GM21447 (cell line): ENCODE measurements around the gene ABCF2.

ENCODE experiments used
- ATAC-seq: cut with Tn5 transposase; IDR thresholded peaks from one replicate; pipeline ENCODE4 v1.9.1; 2021; ENCODE audit not compliant: unreplicated experiment

Gene ABCF2

DNA sequence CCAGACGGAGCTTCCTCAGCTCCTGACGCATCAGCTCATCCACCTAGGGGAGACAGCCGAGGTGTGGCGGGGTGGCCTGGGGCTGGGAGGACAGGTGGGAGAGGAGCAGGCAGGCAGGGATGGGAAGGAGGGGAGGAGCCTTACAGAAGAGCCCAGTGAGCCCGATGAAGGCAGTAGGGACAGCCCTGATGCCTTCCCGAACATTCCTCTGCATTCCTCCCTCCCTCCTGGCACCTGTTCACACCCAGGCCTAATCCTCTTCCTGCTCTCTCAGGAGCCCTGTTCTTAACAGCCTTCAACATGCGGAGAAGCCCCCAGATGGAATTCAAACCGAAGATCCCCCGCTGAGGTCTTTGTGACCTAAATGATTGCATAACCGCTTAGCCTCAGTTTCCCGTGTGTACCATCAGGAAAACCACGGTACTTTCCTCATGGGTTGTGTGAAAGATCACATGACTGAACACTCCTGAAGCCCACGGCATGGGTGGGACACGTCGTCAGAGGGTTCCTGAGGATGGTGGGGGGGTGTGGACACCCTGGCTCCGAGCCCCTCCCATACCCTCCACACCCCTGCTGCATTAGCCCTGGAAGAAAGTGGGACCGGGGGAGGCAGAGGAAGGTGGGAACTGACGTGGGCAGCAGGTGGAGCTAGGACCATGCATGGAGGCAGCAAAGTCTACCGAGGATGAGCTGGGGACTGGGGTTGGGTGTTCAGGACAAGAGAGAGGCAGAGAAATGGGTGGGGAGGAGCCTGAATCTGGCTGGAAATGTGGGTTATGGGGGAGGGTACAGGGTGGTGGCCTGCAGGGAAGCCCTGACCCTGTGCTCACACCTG lies 31.2 kb downstream of the ABCF2 start:
- no peak for ATAC-seq

DNA sequence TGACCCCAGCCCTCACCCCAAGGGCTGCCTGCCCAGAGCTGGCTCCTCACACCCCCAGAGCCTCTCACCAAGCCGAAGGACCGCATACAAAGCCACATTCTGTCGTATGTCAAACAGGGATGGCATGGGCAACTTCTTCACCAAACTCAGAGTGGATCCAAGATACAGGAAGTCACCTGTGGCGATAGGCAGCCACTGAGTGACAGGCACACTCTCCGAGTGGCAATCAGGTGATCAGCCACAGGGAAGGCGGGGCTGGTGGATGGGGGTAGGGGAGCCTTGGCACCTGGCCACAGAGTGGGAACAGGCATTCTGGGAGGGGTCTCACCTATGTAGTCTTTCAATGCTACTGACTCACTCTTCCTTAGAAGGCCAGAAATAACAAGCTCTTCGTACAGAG lies 32.8 kb downstream of the ABCF2 start:
- ATAC-seq, result no peak

DNA sequence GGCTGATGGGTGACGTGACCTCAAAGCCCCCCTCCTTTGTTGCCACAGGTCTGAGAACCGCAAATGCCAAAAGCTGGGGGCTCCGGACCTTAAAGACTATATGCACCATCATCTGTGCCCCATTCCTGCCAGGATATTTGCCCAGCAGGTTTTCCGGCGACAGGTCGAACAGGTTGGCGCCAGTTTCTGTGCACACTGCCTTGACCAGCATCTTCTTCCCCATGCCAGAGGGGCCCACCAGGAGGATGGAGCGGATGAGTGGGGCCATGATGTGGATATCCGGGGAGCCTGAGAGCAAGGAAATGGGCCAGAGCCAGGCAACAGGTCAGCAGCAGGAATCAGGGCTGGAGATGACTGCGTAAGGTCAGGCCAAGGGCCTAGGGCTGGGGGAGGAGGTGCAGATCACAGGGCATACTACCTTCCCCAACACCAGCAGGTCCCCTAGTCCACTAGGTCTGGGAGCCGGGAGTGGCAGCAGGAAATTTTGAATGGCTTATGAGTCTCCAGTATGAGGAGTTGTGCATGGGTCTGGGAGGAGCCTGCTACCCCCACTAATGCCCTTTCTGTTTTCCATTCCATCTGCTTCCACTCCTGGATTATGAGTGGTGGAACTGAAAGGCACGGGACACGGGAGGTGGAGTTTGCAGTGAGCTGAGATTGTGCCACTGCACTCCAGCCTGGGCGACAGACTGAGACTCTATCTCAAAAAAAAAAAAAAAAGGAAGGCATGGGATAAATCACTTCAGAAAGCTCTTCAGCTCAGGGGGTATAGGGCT lies 33.6 kb downstream of the ABCF2 start:
- no peak for ATAC-seq

DNA sequence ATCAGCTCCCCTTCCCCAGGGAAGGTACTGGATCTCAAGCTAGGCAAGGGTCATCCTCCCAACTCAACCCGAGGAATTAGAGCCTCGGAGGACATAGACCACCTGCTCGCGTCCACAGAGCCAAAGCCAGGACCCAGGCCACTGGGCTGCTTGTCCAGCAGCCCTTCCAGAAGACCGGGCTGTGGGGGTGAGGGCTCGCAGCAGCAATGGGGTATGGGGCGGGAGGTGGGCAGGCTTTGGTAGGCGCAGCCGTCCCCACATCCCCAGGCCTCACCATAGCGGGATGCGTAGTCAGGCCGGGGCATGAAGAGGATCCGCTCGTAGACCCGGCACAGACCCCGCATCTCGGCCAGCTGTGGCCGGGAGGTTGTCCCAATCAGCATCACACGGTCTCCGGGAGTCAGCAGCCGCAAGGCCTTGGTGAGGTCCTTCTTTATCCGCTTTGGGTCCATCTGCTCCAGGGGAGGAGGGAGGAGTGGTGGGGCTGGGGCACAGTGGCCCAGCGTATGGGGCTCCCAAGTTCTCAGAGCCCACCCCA lies 34.9 kb downstream of the ABCF2 start:
- ATAC-seq, result no peak

DNA sequence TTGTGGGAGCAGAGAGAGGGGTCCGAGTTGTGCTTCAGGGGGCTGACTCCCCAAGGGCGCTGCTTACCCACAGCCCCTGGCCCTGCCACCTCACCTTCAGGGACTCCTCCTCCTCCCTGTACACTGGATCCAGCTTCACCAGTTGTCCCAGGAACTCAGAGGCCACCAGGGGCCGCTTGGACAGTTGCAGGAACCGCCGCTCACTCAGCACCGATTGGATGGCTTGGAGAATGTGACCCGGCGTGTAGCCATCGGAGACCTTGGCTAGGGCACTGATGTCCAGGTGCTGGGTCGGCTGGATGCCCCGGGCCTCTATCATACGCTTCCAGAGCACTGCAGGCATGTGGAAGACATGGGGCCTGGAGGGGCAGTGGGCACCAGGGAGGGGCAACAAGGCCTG lies 35.5 kb downstream of the ABCF2 start:
- no peak for ATAC-seq

DNA sequence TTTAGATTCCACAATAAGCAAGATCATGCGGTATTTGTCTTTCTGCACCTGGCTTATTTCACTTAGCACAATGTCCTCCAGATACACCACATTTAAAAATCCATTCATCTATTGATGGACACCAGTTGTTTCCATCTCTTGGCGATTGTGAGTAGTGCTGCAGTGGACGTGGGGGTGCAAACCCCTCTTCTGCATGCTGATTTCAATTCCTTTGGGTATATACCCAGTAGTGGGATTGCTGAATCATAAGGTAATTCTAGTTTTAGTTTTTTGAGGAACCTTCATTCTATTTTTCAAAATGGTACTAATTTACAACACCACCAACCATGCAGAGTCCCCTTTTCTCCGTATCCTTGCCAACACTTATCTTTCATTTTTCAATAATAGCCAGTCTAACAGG lies 38.0 kb downstream of the ABCF2 start:
- no peak for ATAC-seq

DNA sequence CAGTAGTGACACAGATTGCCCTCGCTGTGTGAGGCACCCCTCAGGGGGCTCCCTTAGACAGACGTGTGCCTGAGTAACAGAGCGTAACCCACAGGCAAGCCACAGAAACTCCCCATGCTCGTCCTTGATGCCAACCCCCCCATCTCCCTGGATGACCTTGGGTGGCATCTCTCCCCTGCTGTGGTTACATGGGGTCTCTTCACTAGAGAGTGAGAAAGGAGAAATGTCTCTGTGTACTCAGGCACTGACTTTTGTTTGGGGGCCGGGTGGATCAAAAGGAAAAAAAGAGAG lies 38.8 kb downstream of the ABCF2 start:
- no peak for ATAC-seq

DNA sequence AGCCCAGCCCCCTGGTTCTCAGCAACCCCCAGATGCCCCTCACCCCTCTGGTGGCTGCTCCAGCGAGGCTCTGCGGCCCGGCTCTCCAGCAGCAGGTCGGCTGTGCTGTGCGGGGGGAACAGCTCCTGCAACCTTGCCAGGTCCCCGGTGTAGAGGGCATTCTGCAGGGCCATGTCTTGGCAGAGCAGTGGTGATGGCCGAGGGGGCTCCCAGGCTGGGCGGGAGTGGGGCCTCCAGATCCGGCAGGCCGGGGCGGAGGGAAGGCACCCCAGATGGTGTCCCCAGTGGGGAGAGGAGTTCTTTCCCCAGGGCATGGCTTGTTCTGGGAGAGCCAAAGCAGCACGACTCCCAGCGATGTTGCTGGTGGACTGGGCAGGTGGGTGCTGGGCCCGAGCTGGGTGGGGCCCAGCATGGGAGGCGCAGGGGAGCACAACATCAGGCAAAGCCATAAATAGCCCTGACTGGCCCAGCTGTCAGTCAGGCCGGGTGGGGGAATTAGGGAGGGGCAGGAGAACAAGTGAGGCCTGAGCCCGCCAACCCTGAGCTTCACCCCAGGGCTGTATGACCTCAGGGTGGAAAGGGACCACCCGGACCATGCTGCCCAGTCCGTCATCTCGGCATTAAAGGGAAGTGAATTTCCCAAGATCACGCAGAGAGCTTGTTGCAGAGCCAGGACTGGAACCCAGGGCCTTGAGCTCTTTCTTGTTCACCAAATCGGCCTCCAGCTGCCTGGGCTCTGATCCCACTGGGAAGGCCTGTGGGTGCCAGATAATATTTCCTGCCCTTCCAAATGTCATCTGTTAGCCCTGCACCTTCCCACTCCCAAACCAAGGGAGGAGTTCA lies 39.4 kb downstream of the ABCF2 start:
- ATAC-seq, result no peak

DNA sequence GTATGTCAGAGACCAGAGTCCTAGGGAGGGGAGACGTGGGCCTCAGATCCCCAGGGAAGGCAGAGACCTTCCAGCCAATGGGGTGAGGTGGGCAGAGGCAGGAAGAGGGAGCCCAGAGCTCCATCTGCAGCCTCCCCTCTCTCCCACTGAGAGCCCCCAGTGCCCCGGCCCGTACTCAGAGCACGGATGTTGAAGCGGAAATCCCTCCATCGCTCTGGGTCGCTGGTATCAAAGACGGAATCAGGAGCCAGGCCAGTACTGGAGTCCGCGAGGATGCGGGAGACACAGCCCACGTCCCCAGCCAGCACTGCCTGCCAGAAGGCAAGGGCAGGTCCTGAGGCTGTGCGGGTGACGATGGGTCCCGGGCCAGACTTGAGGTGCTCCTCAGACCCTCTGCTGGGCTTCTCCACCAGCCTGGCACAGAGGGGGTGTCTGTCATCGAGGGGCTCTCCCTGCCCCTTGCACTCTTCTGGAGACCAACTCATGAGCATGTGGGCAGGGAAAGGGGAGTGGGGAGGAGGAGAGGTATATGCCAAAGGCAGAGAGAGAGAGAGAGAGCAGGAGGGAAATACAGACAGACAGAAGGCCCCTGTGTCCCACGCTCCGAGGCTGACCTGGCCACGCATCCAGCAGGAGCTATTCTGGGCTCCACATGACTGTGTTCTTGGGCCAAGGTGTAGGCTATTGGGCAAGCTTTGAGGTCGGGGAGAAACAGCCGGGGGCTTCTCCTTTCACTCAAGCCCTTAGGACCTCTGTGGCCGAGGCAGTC lies 40.2 kb downstream of the ABCF2 start, which contains the start of gene ASB10:
Gene ASB10 (minus strand): TSS at position 611 of the 769 bp plus-strand sequence. CDS start 120 bp downstream, at position 491.
- ATAC-seq, result no peak

DNA sequence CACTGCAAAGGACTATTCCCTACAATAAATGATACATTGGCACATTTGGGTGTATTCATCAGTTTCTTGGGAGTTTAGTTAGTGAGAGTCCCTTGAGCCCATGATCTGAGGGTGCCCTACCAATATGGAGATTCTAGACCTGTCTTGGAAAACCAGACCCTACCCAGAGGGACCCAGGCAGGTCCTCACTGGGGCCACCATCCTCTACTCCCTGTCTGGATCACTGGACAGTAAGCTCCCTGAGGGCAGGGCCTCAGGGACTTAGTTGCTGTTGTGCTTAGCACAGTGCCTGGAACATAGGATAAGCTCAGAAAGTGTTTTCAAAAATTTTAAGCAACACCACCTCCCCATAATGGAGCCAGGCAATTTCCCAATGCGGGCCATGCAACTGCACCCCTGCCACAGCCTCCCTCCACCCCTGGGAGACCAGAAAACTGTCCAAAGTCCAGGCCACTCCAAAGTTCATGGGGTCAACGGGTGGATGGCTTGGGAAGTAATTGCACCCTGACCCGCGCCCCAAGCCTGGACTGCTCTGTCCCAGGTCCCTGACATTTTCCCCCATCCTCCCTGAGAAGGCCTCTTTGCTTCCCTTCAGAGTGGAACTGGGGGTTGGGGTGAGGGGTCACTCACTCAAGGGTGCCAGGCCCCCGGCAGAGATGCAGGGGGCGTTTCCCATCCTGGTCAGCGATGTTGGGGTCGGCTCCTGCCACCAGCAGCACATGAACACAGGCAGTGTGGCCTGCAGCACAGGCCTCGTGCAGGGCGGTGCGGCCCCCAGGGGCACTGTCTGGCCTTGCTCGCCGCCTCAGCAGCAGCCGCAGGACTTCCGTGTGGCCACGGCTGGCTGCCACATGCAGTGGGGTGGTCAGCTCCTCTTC lies 41.0 kb downstream of the ABCF2 start:
- no peak for ATAC-seq

DNA sequence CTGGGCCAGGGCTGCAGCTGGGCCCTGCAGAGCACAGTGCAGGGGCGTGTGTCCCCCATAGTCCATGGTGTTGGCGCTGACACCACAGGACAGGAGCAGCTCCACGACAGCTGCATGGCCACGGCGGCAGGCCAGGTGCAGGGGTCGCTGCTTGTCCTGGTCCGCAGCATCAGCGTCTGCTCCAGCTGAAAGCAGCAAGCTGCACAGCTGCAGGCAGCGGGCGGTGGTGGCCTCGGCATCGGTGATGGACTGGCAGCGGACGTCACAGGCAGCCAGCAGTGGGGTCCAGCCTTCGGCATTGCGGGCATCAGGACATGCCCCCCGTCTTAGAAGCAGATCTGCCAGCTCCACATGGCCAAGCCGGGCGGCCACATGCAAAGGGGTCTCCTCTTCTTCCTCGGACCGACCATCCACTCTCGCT lies 46.0 kb downstream of the ABCF2 start:
- no peak for ATAC-seq

DNA sequence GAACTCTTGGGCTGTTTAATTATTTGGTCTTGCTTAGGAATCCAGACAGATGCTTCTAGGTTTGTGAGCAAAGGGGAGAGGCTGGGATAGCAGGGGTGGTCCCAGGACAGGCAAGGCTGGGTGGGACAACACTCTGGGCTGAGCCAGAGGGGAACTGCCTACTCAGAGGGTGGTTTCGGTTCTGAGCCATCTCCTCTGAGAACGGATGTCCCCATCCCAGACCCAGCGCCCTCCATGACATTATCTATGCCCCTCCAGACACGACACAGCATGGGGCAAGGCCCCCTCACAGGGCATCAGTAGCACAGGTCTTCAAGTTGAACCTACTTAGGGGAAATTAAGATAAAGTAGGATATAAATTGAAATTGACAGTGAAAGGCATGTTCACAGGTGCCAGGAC lies 47.1 kb downstream of the ABCF2 start:
- ATAC-seq, result no peak

DNA sequence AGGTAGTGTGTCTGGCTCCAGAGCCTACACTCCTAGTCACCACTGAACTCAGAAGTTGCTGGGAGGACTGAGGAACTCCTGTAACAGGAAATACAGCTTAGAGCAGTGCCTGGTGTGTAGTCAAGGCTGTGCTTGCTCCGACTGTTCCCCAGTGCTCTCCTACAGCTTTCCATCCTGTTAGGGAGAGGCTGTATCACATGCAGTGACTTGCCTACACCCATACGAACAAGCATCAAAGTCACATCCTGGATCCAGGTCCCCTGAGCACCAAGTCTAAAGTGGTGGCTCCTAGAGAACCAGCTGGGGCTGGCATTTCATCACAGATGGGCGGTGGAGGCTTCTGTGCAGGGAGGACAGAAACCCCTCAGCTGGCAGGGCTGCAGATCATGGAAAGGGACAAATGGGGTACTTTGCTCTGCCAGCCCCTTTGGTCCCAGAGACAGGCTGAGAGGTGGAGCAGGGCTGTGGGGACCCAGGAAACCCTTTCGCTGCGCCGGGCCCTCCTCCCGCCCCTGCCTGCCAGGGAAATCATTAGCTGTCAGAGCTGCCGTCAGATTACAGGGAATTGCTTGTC lies 47.6 kb downstream of the ABCF2 start:
- ATAC-seq, result no peak

DNA sequence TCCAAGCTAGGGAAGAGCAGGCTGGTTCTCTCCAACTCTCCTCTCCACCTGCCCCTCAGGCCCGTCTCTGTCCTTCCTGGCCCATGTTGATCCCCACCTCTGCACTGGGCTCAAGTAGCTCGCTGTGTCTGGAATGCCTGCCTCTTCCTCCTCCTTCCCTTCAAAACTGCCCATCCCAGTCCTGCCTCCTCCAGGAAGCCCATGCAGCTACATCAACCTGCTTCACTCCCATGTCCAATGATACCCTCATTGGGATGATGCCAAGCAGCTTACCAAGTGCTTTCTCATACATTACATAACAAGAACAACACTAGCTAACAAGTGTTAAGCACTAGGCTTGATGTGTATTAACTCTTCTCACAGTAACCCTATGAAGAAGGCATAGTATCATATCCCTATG lies 48.2 kb downstream of the ABCF2 start:
- no peak for ATAC-seq

DNA sequence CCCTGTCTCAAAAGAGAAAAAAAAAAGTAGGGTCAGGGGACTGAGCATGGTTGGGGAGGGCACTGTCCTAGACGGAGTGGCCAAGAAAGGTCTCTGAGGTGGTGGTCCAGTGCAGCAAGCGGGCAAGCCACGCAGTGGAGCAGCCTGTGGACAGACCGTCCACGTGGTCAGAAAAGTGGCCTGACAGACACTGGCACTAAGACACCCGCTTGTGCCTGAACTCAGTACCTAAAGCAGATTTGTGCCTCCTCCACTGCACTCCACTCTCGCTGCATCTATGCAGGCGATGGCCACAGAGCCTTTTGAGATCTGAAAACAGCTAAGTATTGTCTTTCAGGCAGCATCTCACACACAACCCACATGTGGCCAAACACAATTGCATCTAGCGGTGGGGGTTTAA lies 48.8 kb downstream of the ABCF2 start:
- no peak for ATAC-seq

DNA sequence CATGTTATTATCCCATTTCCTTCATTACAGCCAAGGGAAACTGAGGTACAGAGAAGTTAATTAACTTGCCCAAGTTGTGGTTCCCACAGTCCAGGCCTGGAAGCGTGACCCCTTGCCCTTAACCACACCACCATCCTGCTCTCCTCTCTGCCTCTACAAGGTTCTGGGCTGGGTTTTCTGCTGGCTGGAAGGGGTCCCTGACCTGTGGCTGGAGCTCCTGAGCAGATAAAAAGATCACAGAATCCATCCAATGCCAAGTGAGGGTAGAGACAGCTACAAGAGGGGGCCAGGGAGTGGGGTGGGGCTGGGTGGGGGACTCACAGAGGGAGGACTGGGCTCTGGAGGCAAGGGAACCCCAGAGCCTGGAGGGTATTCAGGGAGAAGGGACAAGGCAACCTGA lies 49.7 kb downstream of the ABCF2 start:
- ATAC-seq, result no peak

DNA sequence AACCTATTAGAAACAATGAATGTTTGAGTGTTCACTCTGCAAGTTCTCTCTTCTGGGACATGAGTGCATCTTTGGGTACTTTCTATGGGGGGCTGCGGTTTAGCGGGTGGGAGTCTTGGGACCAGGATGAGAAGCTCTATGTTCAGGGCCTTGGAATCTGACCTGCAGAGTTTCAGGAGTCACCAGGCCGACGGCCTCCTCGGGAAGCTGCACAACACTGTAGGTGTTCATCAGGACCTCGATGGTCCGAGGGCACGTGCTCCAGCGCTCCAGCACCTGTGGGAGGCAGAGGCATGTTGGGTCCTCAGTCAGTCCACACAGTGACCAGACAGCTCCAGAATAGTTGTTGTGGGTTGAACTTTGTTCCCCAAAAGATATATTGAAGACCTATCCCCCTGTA lies 50.6 kb downstream of the ABCF2 start:
- no peak for ATAC-seq

DNA sequence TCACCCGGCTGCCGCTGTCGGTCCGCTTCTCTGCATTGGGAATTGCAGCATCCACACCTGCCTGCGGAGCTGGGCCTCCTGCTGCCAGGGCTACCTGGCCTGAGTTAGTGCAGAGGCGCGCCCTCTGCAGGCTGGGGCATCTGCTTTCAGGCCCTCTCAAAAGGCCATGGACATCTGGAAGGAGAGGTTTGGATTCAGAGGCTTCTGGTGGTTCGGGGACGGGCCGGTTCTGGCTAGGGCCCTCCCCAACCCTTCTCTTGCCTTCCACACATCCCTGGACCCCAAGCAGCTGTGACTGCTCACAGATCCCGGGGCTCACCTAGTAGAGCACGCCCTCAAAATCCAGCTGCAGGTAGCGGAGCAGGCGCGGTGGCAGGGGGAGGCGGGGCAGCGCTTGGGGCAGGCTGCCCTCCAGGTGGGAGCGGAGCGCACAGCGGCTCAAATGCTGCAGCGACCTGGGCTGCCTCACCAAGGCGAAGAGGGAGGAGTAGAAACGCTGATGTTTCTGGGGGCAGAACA lies 51.2 kb downstream of the ABCF2 start:
- no peak for ATAC-seq
